AG04450 (cell line): ENCODE results near the gene C2CD2L. TPM values are rescaled to one million over a fixed set of nuclear protein-coding genes. Genes with fewer than 3 reads are reported as not detected.

ENCODE experiments used
- CTCF ChIA-PET: fragments of 300-600, 350-600 bp; formaldehyde crosslinking; extraction: SDS; loops from one replicate; lab custom pipeline; 2022; ENCODE audit warnings: antibody characterized with exemption, inconsistent platforms; lab: Charles Lee
- POLR2A ChIA-PET: fragments of 350-600 bp; formaldehyde crosslinking; extraction: SDS; loops from one replicate; lab custom pipeline; 2021; ENCODE audit warnings: antibody characterized with exemption, inconsistent platforms; lab: Yijun Ruan, JAX
- DNase-seq: peaks from one replicate; pipeline ENCODE4 v3.0.0-alpha.2; 2011; ENCODE audit warnings: low read depth, low spot score
- H3K27ac ChIP-seq: one replicate; pipeline ENCODE4 v1.5.1; 2012; ENCODE audit warnings: low read depth, low read length, control low read depth
- H3K27me3 ChIP-seq: one replicate; pipeline ENCODE4 v1.6.0; 2012; ENCODE audit warnings: low read length; ENCODE audit not compliant: control insufficient read depth, insufficient read depth
- H3K4me3 ChIP-seq: 2 replicates; pipeline ENCODE4 v1.5.1; 2011; ENCODE audit warnings: mild to moderate bottlenecking, low read depth, low read length, control low read depth
- H3K9me3 ChIP-seq: 2 replicates; pipeline ENCODE4 v1.5.1; 2012; ENCODE audit warnings: low read length; ENCODE audit not compliant: control insufficient read depth, insufficient read depth
- CTCF ChIP-seq: IDR thresholded peaks from 2 replicates; pipeline ENCODE4 v1.5.1; 2011; ENCODE audit warnings: low read depth, low read length, control low read depth, inconsistent platforms
- polyA plus RNA-seq: library from polyadenylated mRNA; depleted of rRNA; stranded (reverse); fragments of >200 nt; gene quantifications from 2 replicates; pipeline ENCODE4 v1.2.3, GENCODE V29; 2011

The C2CD2L gene
- polyA plus RNA-seq, 1 experiment: 2.8 TPM

GRCh38 chr11:119088406-119088805, 18.7 kb upstream of the C2CD2L start:
- no peaks in the 10 kb centered on the region for H3K27me3 ChIP-seq
- ChIA-PET CTCF (interaction anchor here (0.8 to 1.3 kb wide), 3 partner anchors 11 to 108 kb away, joined by 3 read pairs; no protein-coding TSS in a partner anchor), POLR2A (no interaction called here)
- no peak for TF ChIP-seq CTCF
- no peak for DNase-seq
- H3K27ac ChIP-seq: no peak overlapping the region
- no peaks in the 10 kb centered on the region for H3K9me3 ChIP-seq
- H3K4me3 ChIP-seq: no peak overlapping the region

- DNase-seq: no peak
- no peak for TF ChIP-seq CTCF
- H3K9me3 ChIP-seq: no peaks in the 10 kb centered on the region; the same call in 1 of the 2 replicates
- no peak overlapping the region for H3K4me3 ChIP-seq
- H3K27ac ChIP-seq: no peak overlapping the region
- POLR2A ChIA-PET: no interaction called here
- CTCF ChIA-PET: interaction anchor here (1.0 to 1.3 kb wide), 2 partner anchors 10 to 59 kb away, joined by 3 read pairs; no protein-coding TSS in a partner anchor
- H3K27me3 ChIP-seq: no peaks in the 10 kb centered on the region
Observed at GRCh38 chr11:119089319-119089718, 17.8 kb upstream of the C2CD2L start.

GRCh38 chr11:119091178-119091577, 16.0 kb upstream of the C2CD2L start:
- H3K27ac ChIP-seq: no peak overlapping the region
- H3K4me3 ChIP-seq: no peak overlapping the region
- H3K9me3 ChIP-seq: no peaks in the 10 kb centered on the region; the same call in 1 of the 2 replicates
- DNase-seq: no peak
- no peak for TF ChIP-seq CTCF
- no peaks in the 10 kb centered on the region for H3K27me3 ChIP-seq
- POLR2A ChIA-PET: interaction anchor here (1.2 kb wide), 1 partner anchor 24 kb away, joined by 5 read pairs; the partner anchor contains the start of gene VPS11
- CTCF ChIA-PET: interaction anchor here (0.6 to 1.9 kb wide), 5 partner anchors 46 to 247 kb away, joined by 3 to 5 read pairs (median 3); partner anchors contain the start of gene CBL

- H3K4me3 ChIP-seq: peak overlapping the region; percentile 76
- H3K27ac ChIP-seq: peak overlapping the region; percentile 21
- H3K9me3 ChIP-seq: no peaks in the 10 kb centered on the region; the same call in 1 of the 2 replicates
- CTCF ChIA-PET: interaction anchor here (0.7 to 1.9 kb wide), 4 partner anchors 10 to 113 kb away, joined by 3 to 5 read pairs (median 4); partner anchors contain the start of genes CBL, DPAGT1 and SLC37A4
- DNase-seq: no peak
- POLR2A ChIA-PET: interaction anchor here (1.2 kb wide), 1 partner anchor 25 kb away, joined by 5 read pairs; the partner anchor contains the start of gene VPS11
- no peaks in the 10 kb centered on the region for H3K27me3 ChIP-seq
- no peak for TF ChIP-seq CTCF
Observed at GRCh38 chr11:119091966-119092879, 14.9 kb upstream of the C2CD2L start.
